GM10248 (cell line): Measurements from ENCODE around the gene TIMM8A.

Experiments used
- CTCF ChIA-PET: fragments of 300-600 bp; sonication (Branson Sonifier 250); formaldehyde crosslinking; extraction: SDS; loops from one replicate; lab custom pipeline; 2021; ENCODE audit warnings: antibody characterized with exemption; lab: Yijun Ruan, JAX
- POLR2A ChIA-PET: fragments of 350-650 bp; sonication (Branson Sonifier 250); formaldehyde crosslinking; extraction: SDS; loops from one replicate; lab custom pipeline; 2020; ENCODE audit warnings: antibody characterized with exemption; lab: Yijun Ruan, JAX
- DNase-seq: peaks from one replicate; pipeline ENCODE4 v3.0.0; 2012; ENCODE audit errors: extremely low spot score
- TF ChIP-seq, protein P1 (sequence below): IDR thresholded peaks from 2 replicates; pipeline ENCODE4 v1.5.1; 2012; ENCODE audit warnings: mild to moderate bottlenecking, low read depth; ENCODE audit errors: extremely low read depth, missing control alignments, control extremely low read depth

TIMM8A gene

GRCh38 chrX:101362116-101362515, 13.6 kb upstream of the TIMM8A start:
- ChIA-PET POLR2A (no interaction called here), CTCF (no interaction called here)

DNA sequence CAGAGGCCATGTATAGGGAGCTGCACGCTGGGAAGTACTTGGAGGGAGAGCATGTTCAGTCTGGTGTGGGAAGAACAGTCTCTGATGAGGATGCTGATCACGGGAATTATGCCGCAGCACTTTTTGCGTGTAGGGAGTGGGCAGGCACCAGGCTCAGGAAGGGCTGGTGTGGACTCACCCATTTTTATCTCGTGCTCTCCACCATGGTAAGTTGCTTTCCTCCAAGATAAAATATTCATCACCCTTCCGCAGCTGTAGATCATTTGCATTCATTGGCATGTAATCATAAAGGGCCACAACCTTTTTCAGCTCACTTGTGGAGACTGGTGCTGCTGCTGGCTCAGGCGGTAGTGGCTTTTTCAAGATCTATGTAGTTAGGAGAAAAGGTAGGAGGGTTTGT, 11.8 kb upstream of the TIMM8A start:
- TF ChIP-seq, protein P1, sequence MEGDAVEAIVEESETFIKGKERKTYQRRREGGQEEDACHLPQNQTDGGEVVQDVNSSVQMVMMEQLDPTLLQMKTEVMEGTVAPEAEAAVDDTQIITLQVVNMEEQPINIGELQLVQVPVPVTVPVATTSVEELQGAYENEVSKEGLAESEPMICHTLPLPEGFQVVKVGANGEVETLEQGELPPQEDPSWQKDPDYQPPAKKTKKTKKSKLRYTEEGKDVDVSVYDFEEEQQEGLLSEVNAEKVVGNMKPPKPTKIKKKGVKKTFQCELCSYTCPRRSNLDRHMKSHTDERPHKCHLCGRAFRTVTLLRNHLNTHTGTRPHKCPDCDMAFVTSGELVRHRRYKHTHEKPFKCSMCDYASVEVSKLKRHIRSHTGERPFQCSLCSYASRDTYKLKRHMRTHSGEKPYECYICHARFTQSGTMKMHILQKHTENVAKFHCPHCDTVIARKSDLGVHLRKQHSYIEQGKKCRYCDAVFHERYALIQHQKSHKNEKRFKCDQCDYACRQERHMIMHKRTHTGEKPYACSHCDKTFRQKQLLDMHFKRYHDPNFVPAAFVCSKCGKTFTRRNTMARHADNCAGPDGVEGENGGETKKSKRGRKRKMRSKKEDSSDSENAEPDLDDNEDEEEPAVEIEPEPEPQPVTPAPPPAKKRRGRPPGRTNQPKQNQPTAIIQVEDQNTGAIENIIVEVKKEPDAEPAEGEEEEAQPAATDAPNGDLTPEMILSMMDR, result no peak
- ChIA-PET CTCF (no interaction called here), POLR2A (no interaction called here)
- DNase-seq, result no peak

More at GRCh38 chrX:101362116-101362515, 13.6 kb upstream of the TIMM8A start:
- no peak for DNase-seq
- TF ChIP-seq, protein P1, result no peak

GRCh38 chrX:101359966-101360365, 11.4 kb upstream of the TIMM8A start:
- CTCF ChIA-PET, result no interaction called here
- POLR2A ChIA-PET, result no interaction called here

GRCh38 chrX:101357166-101357795, 8.7 kb upstream of the TIMM8A start:
- no peak for DNase-seq
- TF ChIP-seq, protein P1, result peak; percentile 12
- ChIA-PET POLR2A (no interaction called here), CTCF (interaction anchor here (1.5 kb wide), 1 partner anchor 240 kb away, joined by 3 read pairs; no protein-coding TSS in a partner anchor)

More at GRCh38 chrX:101359966-101360365, 11.4 kb upstream of the TIMM8A start:
- no peak for DNase-seq
- TF ChIP-seq, protein P1, result no peak

- POLR2A ChIA-PET, result interaction anchor here (1.0 kb wide), 1 partner anchor 35 kb away, joined by 3 read pairs; no protein-coding TSS in a partner anchor
- DNase-seq, result no peak
- CTCF ChIA-PET, result interaction anchor here (1.3 to 1.6 kb wide), 3 partner anchors 16 to 42 kb away, joined by 3 to 5 read pairs (median 4); partner anchors contain the start of genes BTK and RPL36A
- TF ChIP-seq, protein P1, result no peak
These were observed 636 bp upstream of the TIMM8A start for GRCh38 chrX:101349193-101349562.

- peak; percentile 29 for DNase-seq
- ChIA-PET POLR2A (interaction anchor here (0.6 kb wide), 1 partner anchor 282 kb away, joined by 6 read pairs; no protein-coding TSS in a partner anchor), CTCF (interaction anchor here (1.3 kb wide), 1 partner anchor 38 kb away, joined by 4 read pairs; the partner anchor contains the start of gene BTK)
- TF ChIP-seq, protein P1, result no peak
These were observed 587 bp downstream of the TIMM8A start for GRCh38 chrX:101347859-101348451.
